Esophagus squamous epithelium (tissue), 5 donors: ENCODE data around the gene PTPRS. TPM values are rescaled to one million over a fixed set of nuclear protein-coding genes. Genes with fewer than 3 reads are reported as not detected.
A peak's percentile ranks its signal among the peaks of the same experiment; 100 is the strongest.

Experiments
- DNase-seq: peaks from one replicate; lab custom pipeline; 2025; lab: John Stamatoyannopoulos, UW
- H3K27ac ChIP-seq, 4 donors: fragments of 200-600 bp; sonication (generic); one replicate each; pipeline ENCODE4 v1.5.1; 2016 to 2019; ENCODE audit warnings: mild to moderate bottlenecking in 1 of 4
- H3K27me3 ChIP-seq, 4 donors: fragments of 200-600 bp; sonication (generic); 1 replicate in 3 of 4; 2 replicates in 1 of 4; pipeline versions ENCODE4 v1.5.1 to v1.6.0; 2017 to 2021; ENCODE audit warnings: antibody characterized with exemption in 1 of 4
- H3K36me3 ChIP-seq, 3 donors: fragments of 200-600 bp; sonication (generic); one replicate each; pipeline ENCODE4 v1.5.1; 2016 to 2019
- H3K4me1 ChIP-seq, 3 donors: fragments of 200-600 bp; sonication (generic); one replicate each; pipeline ENCODE4 v1.5.1; 2017 to 2019
- H3K4me3 ChIP-seq, 4 donors: fragments of 200-600 bp; sonication (generic); 1 replicate in 3 of 4; 2 replicates in 1 of 4; pipeline ENCODE4 v1.5.1; 2016 to 2019; ENCODE audit warnings: mild to moderate bottlenecking in 2 of 4, moderate library complexity in 1 of 4
- H3K9me3 ChIP-seq, 3 donors: fragments of 200-600 bp; sonication (generic); one replicate each; pipeline ENCODE4 v1.5.1; 2016 to 2019
- POLR2A ChIP-seq, 4 donors: fragments of 450-650 bp; IDR thresholded peaks; one replicate each; pipeline ENCODE4 v1.6.1; 2017; ENCODE audit warnings: antibody characterized with exemption in 4 of 4, mild to moderate bottlenecking in 4 of 4, moderate library complexity in 3 of 4
- WGBS, 2 donors: methylation state at CpG; one replicate each; pipeline ENCODE4 v1.1.5; 2018; 5-methylcytosine and 5-hydroxymethylcytosine counted together
- intact Hi-C: fragments of 100-400 bp; cut with DNase I; formaldehyde crosslinking; loops from one replicate; pipeline ENCODE4 v1.15.0; 2022
- total RNA-seq, 4 donors: library from RNA; depleted of rRNA; stranded (reverse); fragments of >200 nt; gene quantifications; one replicate each; pipeline ENCODE4 v1.1.0, GENCODE V29; 2016
- TF ChIP-seq, protein P1 (sequence below), 6 experiments: fragments of 450-650 bp in 4 of 6; fragments of 200-600 bp in 2 of 6; sonication (generic) in 2 of 6; IDR thresholded peaks; one replicate each; pipeline ENCODE4 v1.5.1; 2016 to 2019; ENCODE audit warnings: antibody characterized with exemption in 6 of 6, mild to moderate bottlenecking in 4 of 6, moderate library complexity in 4 of 6
- donor health status: DM: yes; HTN: yes; CAD: no.

PTPRS gene
- total RNA-seq, 4 donors from 2014 or later, result 61.7 to 173 (median 86.6) TPM

GRCh38 chr19:5341448-5341820 lies 822 bp upstream of the PTPRS start:
- no peaks in the 10 kb centered on the region for H3K36me3 ChIP-seq
- intact Hi-C loops, result no loop called here
- H3K4me3 ChIP-seq, result no peak overlapping the region
- TF ChIP-seq, protein P1, sequence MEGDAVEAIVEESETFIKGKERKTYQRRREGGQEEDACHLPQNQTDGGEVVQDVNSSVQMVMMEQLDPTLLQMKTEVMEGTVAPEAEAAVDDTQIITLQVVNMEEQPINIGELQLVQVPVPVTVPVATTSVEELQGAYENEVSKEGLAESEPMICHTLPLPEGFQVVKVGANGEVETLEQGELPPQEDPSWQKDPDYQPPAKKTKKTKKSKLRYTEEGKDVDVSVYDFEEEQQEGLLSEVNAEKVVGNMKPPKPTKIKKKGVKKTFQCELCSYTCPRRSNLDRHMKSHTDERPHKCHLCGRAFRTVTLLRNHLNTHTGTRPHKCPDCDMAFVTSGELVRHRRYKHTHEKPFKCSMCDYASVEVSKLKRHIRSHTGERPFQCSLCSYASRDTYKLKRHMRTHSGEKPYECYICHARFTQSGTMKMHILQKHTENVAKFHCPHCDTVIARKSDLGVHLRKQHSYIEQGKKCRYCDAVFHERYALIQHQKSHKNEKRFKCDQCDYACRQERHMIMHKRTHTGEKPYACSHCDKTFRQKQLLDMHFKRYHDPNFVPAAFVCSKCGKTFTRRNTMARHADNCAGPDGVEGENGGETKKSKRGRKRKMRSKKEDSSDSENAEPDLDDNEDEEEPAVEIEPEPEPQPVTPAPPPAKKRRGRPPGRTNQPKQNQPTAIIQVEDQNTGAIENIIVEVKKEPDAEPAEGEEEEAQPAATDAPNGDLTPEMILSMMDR (IDR thresholded peaks at IDR 0.05), result no peak
- no peak for TF ChIP-seq POLR2A (IDR thresholded peaks at IDR 0.05)
- WGBS, 2 donors, result 69 to 92% methylated on average over 13 of the region's 13 CpGs
- H3K27me3 ChIP-seq, result peaks cover 6 to 70% (median 19%) of the 10 kb centered on the region in 4 donors
- no peak for DNase-seq
- H3K9me3 ChIP-seq, result no peaks in the 10 kb centered on the region
- H3K27ac ChIP-seq, result no peak overlapping the region
- H3K4me1 ChIP-seq, result peaks cover 14 to 39% (median 31%) of the 10 kb centered on the region in 3 donors

DNA sequence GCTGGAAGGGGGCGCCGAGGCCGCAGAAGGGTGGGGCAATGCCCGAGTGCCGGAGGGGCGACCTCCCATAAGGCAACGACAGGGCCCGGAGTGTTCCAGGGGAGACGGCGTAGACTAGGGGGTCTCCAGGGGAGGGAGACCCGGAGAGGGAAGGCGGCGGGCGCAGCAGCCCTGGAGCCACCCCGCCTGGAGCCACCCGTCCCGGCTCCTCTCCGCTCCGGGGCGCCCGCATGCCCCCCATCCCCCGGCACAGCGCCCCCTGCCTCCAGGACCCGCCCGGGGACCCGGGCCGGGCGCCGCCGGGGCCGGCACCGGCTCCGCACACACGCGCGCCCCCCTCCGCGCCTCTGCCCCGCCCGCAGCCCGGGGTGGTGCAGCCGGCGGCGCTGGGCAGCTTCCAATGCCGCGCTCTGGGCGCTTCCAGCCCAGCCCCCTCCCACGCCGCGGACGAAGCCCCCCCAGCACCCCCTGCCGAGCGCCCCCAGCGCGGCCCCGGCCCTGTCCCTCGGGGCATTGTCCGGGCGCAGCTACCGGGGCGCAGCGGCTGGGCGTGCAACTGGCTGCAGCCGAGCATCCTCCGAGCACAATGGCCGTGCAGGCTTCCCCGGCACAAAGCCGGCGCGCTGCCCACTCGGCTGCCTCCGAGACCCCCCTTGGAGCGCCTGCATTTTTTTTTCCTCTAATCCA lies 519 bp downstream of the PTPRS start:
- H3K9me3 ChIP-seq, result no peaks in the 10 kb centered on the region
- intact Hi-C loops, result no loop called here
- TF ChIP-seq, protein P1 (IDR thresholded peaks at IDR 0.05), result no peak
- no peak for TF ChIP-seq POLR2A (IDR thresholded peaks at IDR 0.05)
- H3K4me1 ChIP-seq, result peaks cover 14 to 29% (median 28%) of the 10 kb centered on the region in 3 donors
- DNase-seq, result no peak
- H3K4me3 ChIP-seq, result peak overlapping the region; percentile 39 to 69 (median 54)
- peaks cover 6 to 75% (median 19%) of the 10 kb centered on the region in 4 donors for H3K27me3 ChIP-seq
- 0% methylated on average over 5 of the region's 73 CpGs; no CpG with 5 or more reads in 1 of the 2 donors for WGBS, 2 donors
- H3K27ac ChIP-seq, result peak overlapping the region in 2 of 4 donors; percentile 9 to 17
- H3K36me3 ChIP-seq, result no peaks in the 10 kb centered on the region

GRCh38 chr19:5339198-5339949 lies 1.2 kb downstream of the PTPRS start:
- WGBS, 2 donors, result 3 to 4% methylated on average over 9 to 13 of the region's 39 CpGs
- Histone ChIP-seq H3K4me3 (peak overlapping the region; percentile 39 to 69 (median 54)), H3K9me3 (no peaks in the 10 kb centered on the region), H3K4me1 (peaks cover 14 to 29% (median 28%) of the 10 kb centered on the region in 3 donors), H3K27ac (no peak overlapping the region), H3K27me3 (peaks cover 6 to 82% (median 19%) of the 10 kb centered on the region in 4 donors), H3K36me3 (no peaks in the 10 kb centered on the region)
- intact Hi-C loops, result no loop called here
- DNase-seq, result no peak
- TF ChIP-seq, protein P1 (IDR thresholded peaks at IDR 0.05), result no peak
- no peak for TF ChIP-seq POLR2A (IDR thresholded peaks at IDR 0.05)

DNA sequence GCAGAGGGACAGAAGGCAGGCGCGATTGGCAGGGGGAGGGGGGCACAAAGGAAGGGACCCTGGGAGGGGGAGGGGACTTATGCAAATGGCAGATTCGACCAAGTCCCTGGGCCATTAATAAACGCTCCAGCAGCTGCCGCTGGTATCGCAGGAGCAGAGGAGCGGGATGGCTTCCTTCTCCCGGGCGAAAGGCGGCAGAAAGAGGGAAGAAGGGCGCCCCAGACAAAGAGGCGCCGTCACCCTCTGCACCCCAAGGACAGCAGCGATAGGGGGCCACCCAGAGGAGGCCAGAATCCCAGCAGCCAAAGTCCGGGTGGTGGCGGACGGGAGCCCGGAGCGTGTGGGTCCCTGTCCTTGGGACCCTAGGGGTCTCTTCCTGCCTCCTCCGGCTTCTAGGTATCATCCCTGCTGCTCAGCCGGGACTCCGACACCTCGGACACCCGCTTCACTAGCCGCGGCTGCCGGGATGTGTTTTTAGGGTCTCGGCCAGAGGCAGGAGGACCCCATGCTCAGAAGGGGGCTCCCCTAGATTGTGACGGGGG lies 1.9 kb downstream of the PTPRS start:
- TF ChIP-seq, protein P1 (IDR thresholded peaks at IDR 0.05), result peak in 2 of 6 experiments; percentile 10 to 17
- TF ChIP-seq POLR2A (IDR thresholded peaks at IDR 0.05), result no peak
- DNase-seq, result no peak
- WGBS, 2 donors, result 3 to 9% methylated on average over 8 to 20 of the region's 29 CpGs
- intact Hi-C loops, result no loop called here
- Histone ChIP-seq H3K4me3 (peak overlapping the region in 3 of 4 donors; percentile 4 to 69 (median 51)), H3K27ac (no peak overlapping the region), H3K27me3 (peaks cover 6 to 89% (median 19%) of the 10 kb centered on the region in 4 donors), H3K36me3 (no peaks in the 10 kb centered on the region), H3K4me1 (peaks cover 14 to 29% (median 28%) of the 10 kb centered on the region in 3 donors), H3K9me3 (no peaks in the 10 kb centered on the region)
